ENCODE data around the gene FLOT1.
A peak's percentile ranks its signal among the peaks of the same experiment; 100 is the strongest.

FLOT1 gene

DNA sequence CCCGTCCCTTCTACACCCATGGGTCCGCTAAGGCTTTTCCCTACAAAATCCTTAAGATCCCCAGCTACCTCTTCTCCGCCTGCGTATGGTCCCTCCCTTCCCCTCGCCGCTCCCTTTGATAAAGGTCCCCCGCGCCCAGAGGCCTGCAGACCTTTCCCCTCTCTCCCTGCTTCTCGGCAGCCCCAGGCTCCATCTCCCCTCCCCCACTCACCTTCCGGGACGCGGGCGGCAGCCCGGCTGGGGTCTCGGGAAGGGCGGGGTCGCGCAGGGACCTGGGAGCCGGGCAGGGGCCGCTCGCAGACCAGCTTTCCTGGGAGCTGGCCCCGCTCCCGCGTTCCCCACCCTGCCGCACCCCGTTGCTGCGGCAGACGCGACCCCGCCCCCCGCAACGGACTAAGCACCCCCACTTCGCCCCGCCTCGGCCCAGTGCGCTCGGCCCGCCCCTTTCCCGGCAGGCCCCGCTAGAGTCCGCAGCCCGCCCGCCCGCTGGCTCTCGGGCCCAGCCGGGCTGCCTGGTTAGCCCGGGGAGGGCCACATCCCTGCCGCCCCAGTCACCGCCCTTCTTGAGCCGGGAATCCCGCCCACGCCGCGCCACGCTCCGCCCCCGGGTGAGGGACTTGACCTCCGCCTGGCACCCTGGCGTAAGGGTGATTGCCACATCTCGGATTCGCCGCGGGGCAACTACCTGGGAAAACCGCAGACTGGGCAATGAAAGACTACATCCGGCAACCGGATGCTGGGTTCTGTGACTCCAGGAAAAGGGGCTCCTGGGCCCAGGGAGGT is at the start of gene FLOT1:
Gene FLOT1, minus strand, starts transcription at position 372 of the 783 bp plus-strand sequence. CDS start 498 bp downstream, outside the sequence.
- DNase-seq (ENCODE audit: low read depth): peak; percentile 90

GRCh38 chr6:30790724-30791383 is 48.4 kb upstream of the FLOT1 start:
- no peak for DNase-seq (ENCODE audit: low read depth)

GRCh38 chr6:30789606-30790005 is 47.1 kb upstream of the FLOT1 start:
- DNase-seq (ENCODE audit: low read depth): no peak

DNA sequence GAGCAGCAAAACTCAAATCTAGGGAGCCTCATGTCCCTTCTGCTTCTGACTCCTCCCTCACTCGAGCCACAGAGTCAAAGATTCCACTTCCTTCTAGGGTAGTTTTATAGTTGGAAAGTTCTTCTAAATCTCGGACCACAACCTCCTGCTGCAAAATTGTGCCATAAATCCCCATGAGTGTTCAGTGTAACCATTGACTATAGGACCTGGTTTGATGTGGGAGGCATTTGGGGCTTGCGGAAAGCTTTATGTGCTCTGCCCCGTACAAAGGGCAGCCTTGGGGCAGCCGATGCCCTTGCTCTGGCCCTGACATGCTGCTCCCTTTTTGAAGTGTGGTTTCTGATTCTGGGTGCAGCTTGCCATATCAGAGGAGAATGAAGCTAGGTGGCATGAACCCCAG is 45.5 kb upstream of the FLOT1 start:
- no peak for DNase-seq (ENCODE audit: low read depth)

DNA sequence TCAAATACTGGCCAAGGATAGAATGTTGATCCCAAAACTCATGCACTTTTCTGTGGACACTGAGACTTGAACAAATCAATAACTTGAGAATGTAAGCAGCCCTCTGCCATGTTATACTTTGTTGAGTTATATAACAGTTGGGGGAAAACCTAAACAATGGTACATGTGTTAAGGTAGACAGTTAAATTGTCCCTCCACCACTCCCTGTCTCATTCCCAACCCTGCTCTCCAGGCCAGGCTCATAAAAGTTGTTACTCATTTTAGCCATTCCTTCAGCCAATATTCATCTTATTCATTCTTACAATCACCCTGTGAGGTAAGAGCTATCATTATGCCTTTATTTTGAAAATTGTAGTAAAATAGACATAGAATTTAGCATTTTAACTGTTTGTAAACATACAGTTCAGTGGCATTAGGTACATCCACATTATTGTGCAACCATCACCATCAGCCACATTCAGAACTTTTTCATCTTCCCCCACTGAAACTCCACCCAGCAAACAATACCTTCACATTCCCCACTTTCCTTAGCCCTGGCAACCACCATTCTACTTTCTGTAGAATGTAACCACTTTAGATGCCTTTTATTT is 40.0 kb upstream of the FLOT1 start:
- no peak for DNase-seq (ENCODE audit: low read depth)

- no peak for DNase-seq (ENCODE audit: low read depth)
These were observed 39.4 kb upstream of the FLOT1 start for GRCh38 chr6:30781743-30782424.

GRCh38 chr6:30781395-30781742 is 38.9 kb upstream of the FLOT1 start:
- no peak for DNase-seq (ENCODE audit: low read depth)

GRCh38 chr6:30780642-30780920 is 38.1 kb upstream of the FLOT1 start:
- DNase-seq (ENCODE audit: low read depth): no peak

- DNase-seq (ENCODE audit: low read depth): no peak
These were observed 37.6 kb upstream of the FLOT1 start for GRCh38 chr6:30779850-30780641.

- DNase-seq (ENCODE audit: low read depth): no peak
These were observed 35.6 kb upstream of the FLOT1 start for GRCh38 chr6:30778001-30778635.

- no peak for DNase-seq (ENCODE audit: low read depth)
These were observed 34.6 kb upstream of the FLOT1 start for GRCh38 chr6:30777155-30777485.

DNA sequence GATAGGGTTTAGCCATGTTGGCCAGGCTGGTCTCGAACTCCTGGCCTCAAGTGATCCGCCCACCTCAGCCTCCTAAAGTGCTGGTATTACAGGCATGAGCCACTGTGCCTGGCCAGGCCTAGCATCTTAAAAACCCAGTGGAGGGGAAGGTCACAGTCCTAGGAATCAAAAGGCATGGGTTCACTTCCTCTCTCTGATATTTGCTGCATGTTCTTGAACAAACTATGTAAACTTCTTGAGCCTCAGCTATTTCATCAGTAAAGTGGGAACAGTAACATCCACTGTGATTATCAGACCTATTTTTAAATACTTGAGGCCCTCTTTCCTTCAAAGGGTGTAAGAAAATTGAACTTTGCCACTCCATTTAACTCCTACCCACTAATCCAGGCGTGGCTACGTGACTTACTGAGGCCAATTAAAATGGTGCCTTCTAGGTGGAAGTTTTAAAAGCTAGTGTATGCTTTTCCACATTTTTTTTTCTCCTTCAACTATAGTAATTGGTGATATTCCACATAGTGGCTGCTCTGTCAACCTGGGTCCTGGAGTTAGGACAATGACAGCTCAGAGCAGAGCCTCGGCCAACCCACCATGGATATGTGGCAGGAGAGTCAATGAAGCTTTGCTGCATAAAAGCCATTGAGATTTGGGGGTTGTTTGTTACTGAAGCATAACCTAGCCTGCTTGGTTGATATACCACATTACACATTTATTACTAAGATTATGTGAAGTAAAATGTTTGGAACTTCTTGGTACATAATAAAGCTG is 34.1 kb upstream of the FLOT1 start:
- DNase-seq (ENCODE audit: low read depth): no peak

- no peak for DNase-seq (ENCODE audit: low read depth)
These were observed 32.6 kb upstream of the FLOT1 start for GRCh38 chr6:30775104-30775503.

DNA sequence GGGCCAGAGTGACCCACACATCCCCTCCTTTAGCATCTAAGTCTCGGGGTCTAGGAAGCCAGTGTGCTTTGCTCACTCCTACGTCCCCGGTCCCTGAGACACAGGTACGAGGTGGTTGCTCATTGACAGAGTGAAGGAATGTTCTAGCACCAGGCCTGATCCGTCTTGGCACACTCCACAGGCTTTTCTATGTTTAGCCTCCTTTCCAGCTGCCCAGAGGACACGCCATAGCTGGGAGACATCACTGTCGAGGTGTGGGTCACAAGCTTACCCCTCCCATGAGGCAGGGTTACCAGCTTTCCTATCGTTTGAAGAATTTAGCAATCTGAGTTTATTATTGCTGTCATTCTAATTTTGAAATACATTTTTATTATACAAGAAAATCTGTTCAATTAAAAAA is 32.2 kb upstream of the FLOT1 start:
- DNase-seq (ENCODE audit: low read depth): no peak

GRCh38 chr6:30770592-30770991 is 28.1 kb upstream of the FLOT1 start:
- no peak for DNase-seq (ENCODE audit: low read depth)

DNA sequence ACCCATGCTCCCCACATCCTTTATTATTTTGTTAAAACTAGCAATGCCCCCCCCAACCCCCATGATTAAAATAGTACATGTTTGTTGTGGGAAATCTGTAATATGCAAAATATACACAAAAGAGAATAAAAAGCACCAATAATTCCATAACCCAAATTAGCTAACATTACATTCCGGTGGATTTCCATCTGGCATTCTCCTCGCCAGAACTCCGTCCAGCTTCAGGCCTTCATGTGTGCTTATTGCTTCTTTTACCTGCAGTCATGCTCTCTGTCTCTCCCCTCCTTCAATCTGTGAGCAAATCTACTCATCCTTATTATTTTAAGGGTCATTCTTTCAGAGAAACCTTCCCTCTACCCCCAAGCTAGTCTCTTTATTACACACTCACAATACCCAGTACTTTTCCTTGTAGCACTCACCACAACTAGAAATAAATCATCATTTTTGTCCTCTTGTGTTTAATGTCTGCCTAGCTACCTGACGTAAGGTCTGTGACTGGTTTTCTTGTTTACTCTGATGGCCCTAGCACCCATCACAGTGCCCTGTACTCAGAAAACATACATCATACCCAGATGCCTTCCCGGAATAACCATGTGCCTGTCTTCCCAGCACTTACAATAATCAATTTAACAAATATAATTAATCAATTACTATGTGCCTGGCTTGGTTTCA is 27.5 kb upstream of the FLOT1 start:
- DNase-seq (ENCODE audit: low read depth): no peak

- DNase-seq (ENCODE audit: low read depth): peak; percentile 90
These were observed 26.8 kb upstream of the FLOT1 start for GRCh38 chr6:30769088-30769852.

GRCh38 chr6:30768634-30769087 is 26.2 kb upstream of the FLOT1 start:
- no peak for DNase-seq (ENCODE audit: low read depth)

DNA sequence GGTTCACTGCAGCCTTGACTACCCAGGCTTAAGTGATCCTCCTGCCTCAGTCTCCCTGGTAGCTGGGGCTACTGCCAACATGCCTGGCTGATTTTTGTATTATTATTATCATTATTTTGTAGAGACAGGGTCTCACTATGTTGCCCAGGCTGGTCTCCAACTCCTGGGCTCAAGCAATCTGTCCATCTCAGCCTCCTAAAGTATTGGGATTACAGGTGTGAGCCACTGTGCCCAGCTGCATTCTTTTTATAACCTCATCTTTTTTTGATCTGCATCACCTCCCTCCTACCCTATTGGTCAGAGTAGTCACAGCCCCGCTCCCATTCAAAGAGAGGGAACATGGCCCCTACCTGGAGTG is 25.4 kb upstream of the FLOT1 start:
- no peak for DNase-seq (ENCODE audit: low read depth)

Data from stimulated activated CD4-positive, alpha-beta T cell treated with anti-CD3 and anti-CD28 coated beads, Interleukin-2, amount 100 ng/mL, for 4 hours (primary cell).